GM23248 (cell line): ENCODE results near the gene IRX5. TPM values are rescaled to one million over a fixed set of nuclear protein-coding genes. Genes with fewer than 3 reads are reported as not detected.

Experiments
- DNase-seq: peaks from one replicate; pipeline ENCODE4 v3.0.0-alpha.2; 2015
- H2AFZ ChIP-seq: fragments of 200-600 bp; sonication (generic); 2 replicates; pipeline ENCODE4 v1.6.1; 2016; ENCODE audit warnings: antibody characterized with exemption
- H3F3A ChIP-seq: fragments of 200-600 bp; sonication (generic); 2 replicates; pipeline ENCODE4 v1.6.1; 2016; ENCODE audit warnings: mild to moderate bottlenecking, antibody characterized with exemption, mixed run types; ENCODE audit not compliant: insufficient read depth
- H3K27ac ChIP-seq: fragments of 200-600 bp; sonication (generic); 2 replicates; pipeline ENCODE4 v1.5.1; 2016; ENCODE audit warnings: mild to moderate bottlenecking
- H3K27me3 ChIP-seq: fragments of 200-600 bp; sonication (generic); replicated peaks from 2 replicates; pipeline ENCODE4 v1.6.1; 2016; ENCODE audit warnings: mild to moderate bottlenecking; ENCODE audit not compliant: insufficient read depth
- H3K36me3 ChIP-seq: fragments of 200-600 bp; sonication (generic); 2 replicates; pipeline ENCODE4 v1.6.1; 2016; ENCODE audit warnings: low read depth, mild to moderate bottlenecking
- H3K4me1 ChIP-seq: fragments of 200-600 bp; sonication (generic); 2 replicates; pipeline ENCODE4 v1.6.1; 2016; ENCODE audit warnings: mild to moderate bottlenecking; ENCODE audit not compliant: insufficient read depth
- H3K4me2 ChIP-seq: fragments of 200-600 bp; sonication (generic); one replicate; pipeline ENCODE4 v1.6.1; 2016; ENCODE audit warnings: mild to moderate bottlenecking; ENCODE audit not compliant: unreplicated experiment
- H3K4me3 ChIP-seq: fragments of 200-600 bp; sonication (generic); 2 replicates; pipeline ENCODE4 v1.5.1; 2016; ENCODE audit warnings: mild to moderate bottlenecking
- H3K79me2 ChIP-seq: fragments of 200-600 bp; sonication (generic); 2 replicates; pipeline ENCODE4 v1.6.1; 2016; ENCODE audit warnings: mild to moderate bottlenecking; ENCODE audit not compliant: insufficient read depth
- H3K9ac ChIP-seq: fragments of 200-600 bp; sonication (generic); 2 replicates; pipeline ENCODE4 v1.6.1; 2016; ENCODE audit warnings: mild to moderate bottlenecking
- H3K9me2 ChIP-seq: fragments of 200-600 bp; sonication (generic); 2 replicates; pipeline ENCODE4 v1.6.1; 2016; ENCODE audit warnings: mixed run types, mild to moderate bottlenecking, moderate library complexity; ENCODE audit not compliant: insufficient read depth
- H3K9me3 ChIP-seq: fragments of 200-600 bp; sonication (generic); one replicate; pipeline ENCODE4 v1.6.1; 2017; ENCODE audit warnings: low read depth
- H4K20me1 ChIP-seq: fragments of 200-600 bp; sonication (generic); 2 replicates; pipeline ENCODE4 v1.6.0; 2016; ENCODE audit not compliant: insufficient read depth
- EZH2 ChIP-seq: fragments of 200-600 bp; sonication (generic); IDR thresholded peaks from 2 replicates; pipeline ENCODE4 v1.6.1; 2018; ENCODE audit warnings: antibody characterized with exemption, mild to moderate bottlenecking; ENCODE audit not compliant: insufficient read depth, poor library complexity, severe bottlenecking
- EZH2phosphoT487 ChIP-seq: fragments of 200-600 bp; sonication (generic); IDR thresholded peaks from 2 replicates; pipeline ENCODE4 v1.6.1; 2018; ENCODE audit warnings: antibody characterized with exemption, moderate library complexity, mild to moderate bottlenecking, low read depth; ENCODE audit not compliant: insufficient read depth
- WGBS, 2 experiments: methylation state at CpG; one replicate each; pipeline ENCODE4 v1.1.6; 2015 to 2017; ENCODE audit warnings: low lambda C conversion rate in 2 of 2, low coverage in 1 of 2; ENCODE audit errors: missing lambda C conversion rate in 2 of 2; 5-methylcytosine and 5-hydroxymethylcytosine counted together
- in situ Hi-C: fragments of 300-500 bp; cut with MboI; formaldehyde crosslinking; loops from 2 replicates; pipeline ENCODE4 v1.15.0; 2020
- polyA plus RNA-seq: library from polyadenylated mRNA; unstranded; fragments of >200 nt; fragmentation: Nextera tagmentation; extraction: Ambion mirVana; gene quantifications from 2 replicates; pipeline ENCODE4 v1.2.1, GENCODE V29; 2016
- total RNA-seq: library from RNA; depleted of rRNA; stranded (reverse); fragments of >200 nt; shearing (Covaris generic); gene quantifications from 2 replicates; pipeline ENCODE4 v1.2.3, GENCODE V29; 2014

IRX5 gene
- total and polyA plus RNA-seq, 2 experiments from 2014 or later: 3.6 to 20.6 TPM

GRCh38 chr16:54952195-54952594, 21.5 kb downstream of the IRX5 start:
- H3K36me3 ChIP-seq: no peaks in the 10 kb centered on the region
- H3K27me3 ChIP-seq: no peaks in the 10 kb centered on the region
- H3K79me2 ChIP-seq: no peaks in the 10 kb centered on the region
- no peaks in the 10 kb centered on the region for H3F3A ChIP-seq
- no peaks in the 10 kb centered on the region for H3K9me3 ChIP-seq
- H4K20me1 ChIP-seq: no peaks in the 10 kb centered on the region
- in situ Hi-C loops: no loop called here
- no peak overlapping the region for H3K4me2 ChIP-seq
- no peak overlapping the region for H2AFZ ChIP-seq
- H3K9ac ChIP-seq: no peak overlapping the region
- H3K27ac ChIP-seq: no peak overlapping the region
- H3K4me1 ChIP-seq: no peaks in the 10 kb centered on the region
- 70 to 71% methylated on average over 4 of the region's 4 CpGs for WGBS, 2 experiments
- H3K9me2 ChIP-seq: no peaks in the 10 kb centered on the region
- no peak for TF ChIP-seq EZH2
- TF ChIP-seq EZH2phosphoT487: no peak
- DNase-seq: peak; percentile 30
- H3K4me3 ChIP-seq: no peak overlapping the region

GRCh38 chr16:54953461-54953860, 22.8 kb downstream of the IRX5 start:
- Histone ChIP-seq H3K9me3 (no peaks in the 10 kb centered on the region), H3K79me2 (no peaks in the 10 kb centered on the region), H4K20me1 (no peaks in the 10 kb centered on the region), H3K9ac (no peak overlapping the region), H3K27me3 (no peaks in the 10 kb centered on the region), H3K9me2 (no peaks in the 10 kb centered on the region), H3K4me1 (no peaks in the 10 kb centered on the region), H2AFZ (no peak overlapping the region), H3F3A (no peaks in the 10 kb centered on the region), H3K4me2 (no peak overlapping the region), H3K27ac (no peak overlapping the region), H3K4me3 (no peak overlapping the region), H3K36me3 (no peaks in the 10 kb centered on the region)
- in situ Hi-C loops: no loop called here
- DNase-seq: no peak
- no peak for TF ChIP-seq EZH2phosphoT487
- no peak for TF ChIP-seq EZH2
- 88 to 95% methylated on average over 3 of the region's 3 CpGs for WGBS, 2 experiments

DNA sequence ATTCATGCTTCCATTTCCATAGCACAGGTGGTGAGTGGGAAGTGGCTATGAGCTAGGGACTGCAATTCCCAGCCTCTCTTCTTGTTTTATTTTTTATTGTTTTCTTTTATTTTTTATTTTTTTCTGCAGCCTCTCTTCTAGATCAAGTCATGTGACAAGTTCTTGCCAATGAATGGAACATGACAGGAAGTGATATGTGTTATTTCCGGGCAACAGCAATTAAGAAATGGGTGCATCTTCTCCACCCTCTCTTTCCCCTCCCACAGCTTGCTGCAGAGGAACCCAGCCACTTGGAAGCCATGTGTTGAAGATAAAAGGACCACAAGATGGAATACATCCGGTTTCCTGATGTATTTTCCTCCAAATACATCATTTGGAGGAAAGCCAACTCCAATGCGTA, 23.6 kb downstream of the IRX5 start:
- no peak overlapping the region for H3K4me3 ChIP-seq
- no peaks in the 10 kb centered on the region for H3K4me1 ChIP-seq
- H3K79me2 ChIP-seq: no peaks in the 10 kb centered on the region
- H2AFZ ChIP-seq: no peak overlapping the region
- H3K27me3 ChIP-seq: no peaks in the 10 kb centered on the region
- WGBS, 2 experiments: 69 to 73% methylated on average over 3 of the region's 3 CpGs
- TF ChIP-seq EZH2phosphoT487 (no peak), EZH2 (no peak)
- no peaks in the 10 kb centered on the region for H3F3A ChIP-seq
- no peak overlapping the region for H3K27ac ChIP-seq
- no peaks in the 10 kb centered on the region for H3K9me3 ChIP-seq
- H3K9ac ChIP-seq: no peak overlapping the region
- H4K20me1 ChIP-seq: no peaks in the 10 kb centered on the region
- H3K36me3 ChIP-seq: no peaks in the 10 kb centered on the region
- no peaks in the 10 kb centered on the region for H3K9me2 ChIP-seq
- no peak for DNase-seq
- no peak overlapping the region for H3K4me2 ChIP-seq
- in situ Hi-C loops: no loop called here

DNA sequence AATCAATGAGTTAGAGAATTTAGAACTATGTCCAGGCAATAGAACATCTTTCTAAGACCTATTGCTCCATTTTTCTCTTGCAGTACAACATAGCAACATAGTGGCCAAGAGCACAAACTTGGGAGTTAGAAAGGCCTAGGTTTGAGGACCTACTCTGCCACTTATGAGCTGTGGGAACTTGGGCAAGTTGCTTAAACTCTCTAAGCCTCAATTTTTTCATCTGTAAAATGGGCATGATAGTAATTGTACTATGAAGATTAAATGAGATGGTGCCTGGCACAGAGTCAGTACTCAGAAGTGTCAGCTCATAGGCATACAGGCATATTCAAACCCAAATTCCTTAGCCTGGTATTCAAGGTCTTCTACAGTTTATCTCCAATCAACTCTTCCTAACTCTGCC, 25.1 kb downstream of the IRX5 start:
- Histone ChIP-seq H3K79me2 (no peaks in the 10 kb centered on the region), H3K4me3 (no peak overlapping the region), H3K9me2 (no peaks in the 10 kb centered on the region), H3K4me2 (no peak overlapping the region), H3F3A (no peaks in the 10 kb centered on the region), H4K20me1 (no peaks in the 10 kb centered on the region), H3K36me3 (no peaks in the 10 kb centered on the region), H3K4me1 (no peaks in the 10 kb centered on the region), H3K27ac (no peak overlapping the region), H2AFZ (no peak overlapping the region), H3K9me3 (no peaks in the 10 kb centered on the region), H3K27me3 (no peaks in the 10 kb centered on the region), H3K9ac (no peak overlapping the region)
- in situ Hi-C loops: no loop called here
- no peak for TF ChIP-seq EZH2
- no peak for DNase-seq

DNA sequence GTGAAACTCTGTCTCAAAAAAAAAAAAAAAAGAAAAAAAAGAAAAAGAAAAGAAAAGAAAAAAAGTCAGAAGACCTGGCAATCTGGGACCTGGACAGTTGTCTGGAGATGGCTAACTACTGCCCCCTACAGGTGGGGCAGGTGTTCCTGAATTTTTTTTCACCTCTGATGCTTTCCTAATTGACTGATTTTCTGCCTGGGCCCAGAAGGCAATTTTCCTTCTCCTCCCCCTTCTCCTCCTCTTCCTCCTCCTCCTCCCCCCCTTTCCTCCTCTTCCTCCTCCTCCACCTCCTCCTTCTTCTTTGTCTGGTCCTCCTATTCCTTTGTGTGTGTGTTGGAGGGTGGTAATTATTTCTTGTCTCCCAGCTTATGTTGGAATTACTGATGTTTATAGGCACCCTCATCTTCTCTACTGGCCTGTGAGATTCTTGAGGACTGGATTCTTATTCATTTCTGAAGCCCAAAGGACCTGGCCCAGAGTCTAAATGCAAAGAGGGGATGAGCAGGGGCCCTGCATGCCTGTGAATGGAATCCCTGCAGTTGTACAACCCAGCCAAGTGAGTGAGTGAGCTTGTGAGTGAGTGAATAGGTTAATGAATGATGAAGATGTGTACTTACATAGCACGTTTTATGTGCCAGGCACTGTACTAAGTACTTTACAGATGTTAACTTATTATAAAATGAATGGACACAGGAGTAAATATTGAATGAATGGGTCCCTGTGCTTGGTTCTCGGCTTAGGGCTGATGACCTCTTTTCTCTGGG, 26.9 kb downstream of the IRX5 start:
- in situ Hi-C loops: no loop called here
- peak; percentile 35 for DNase-seq
- no peaks in the 10 kb centered on the region for H3K27me3 ChIP-seq
- no peak for TF ChIP-seq EZH2phosphoT487
- TF ChIP-seq EZH2: no peak
- no peaks in the 10 kb centered on the region for H3K79me2 ChIP-seq
- H3K4me1 ChIP-seq: no peaks in the 10 kb centered on the region
- H3K9me2 ChIP-seq: no peaks in the 10 kb centered on the region
- no peak overlapping the region for H3K9ac ChIP-seq
- no peak overlapping the region for H3K4me2 ChIP-seq
- WGBS, 2 experiments: 79 to 81% methylated on average over 2 of the region's 2 CpGs
- no peaks in the 10 kb centered on the region for H3K9me3 ChIP-seq
- H2AFZ ChIP-seq: no peak overlapping the region
- H3K4me3 ChIP-seq: no peak overlapping the region
- no peaks in the 10 kb centered on the region for H3F3A ChIP-seq
- H3K36me3 ChIP-seq: no peaks in the 10 kb centered on the region
- no peak overlapping the region for H3K27ac ChIP-seq
- H4K20me1 ChIP-seq: no peaks in the 10 kb centered on the region
